ENCODE measurements around the gene KLHL17. TPM values are rescaled to one million over a fixed set of nuclear protein-coding genes. Genes with fewer than 3 reads are reported as not detected.

KLHL17 gene
- total and polyA plus RNA-seq, 10 donors, result 12.0 to 31.6 (median 18.8) TPM

- Histone ChIP-seq H3K36me3 (no peaks in the 10 kb centered on the region), H3K4me3 (no peak overlapping the region), H3K27ac (no peak overlapping the region), H3K4me1 (peaks cover 0 to 43% (median 21%) of the 10 kb centered on the region in 6 donors), H3K27me3 (replicated peaks in 1 of 7) (peaks cover 0 to 92% (median 35%) of the 10 kb centered on the region in 7 donors), H3K9me3 (no peaks in the 10 kb centered on the region)
- no peak for TF ChIP-seq POLR2AphosphoS5 (IDR thresholded peaks at IDR 0.05)
- TF ChIP-seq POLR2A (IDR thresholded peaks at IDR 0.05), result no peak
- TF ChIP-seq CTCF (IDR thresholded peaks at IDR 0.05 in 8 of 11, conservative IDR thresholded peaks at IDR 0.05 in 3 of 11), result no peak
- intact Hi-C loops (cut with DNase I; ENCODE audit: low total_unique reads), result no loop called here
- WGBS, 5 donors, result 30 to 52% (median 44%) methylated on average over 15 of the region's 15 CpGs
- DNase-seq, result no peak
Measured at GRCh38 chr1:931380-932172, 28.8 kb upstream of the KLHL17 start.

GRCh38 chr1:932173-932510 lies 28.2 kb upstream of the KLHL17 start:
- H3K4me3 ChIP-seq, result no peak overlapping the region
- peaks cover 0 to 92% (median 34%) of the 10 kb centered on the region in 7 donors for H3K27me3 ChIP-seq (replicated peaks in 1 of 7)
- intact Hi-C loops (cut with DNase I; ENCODE audit: low total_unique reads), result no loop called here
- 67 to 82% (median 77%) methylated on average over 14 to 16 of the region's 16 CpGs for WGBS, 5 donors
- H3K9me3 ChIP-seq, result no peaks in the 10 kb centered on the region
- no peak overlapping the region for H3K27ac ChIP-seq
- H3K36me3 ChIP-seq, result no peaks in the 10 kb centered on the region
- no peak for DNase-seq
- peaks cover 0 to 49% (median 21%) of the 10 kb centered on the region in 6 donors for H3K4me1 ChIP-seq
- TF ChIP-seq POLR2A (IDR thresholded peaks at IDR 0.05), result no peak
- no peak for TF ChIP-seq POLR2AphosphoS5 (IDR thresholded peaks at IDR 0.05)
- TF ChIP-seq CTCF (IDR thresholded peaks at IDR 0.05 in 8 of 11, conservative IDR thresholded peaks at IDR 0.05 in 3 of 11), result no peak

GRCh38 chr1:932776-933602 lies 27.4 kb upstream of the KLHL17 start:
- 75 to 90% (median 79%) methylated on average over 22 to 25 of the region's 25 CpGs for WGBS, 5 donors
- Histone ChIP-seq H3K27ac (no peak overlapping the region), H3K4me3 (no peak overlapping the region), H3K36me3 (no peaks in the 10 kb centered on the region), H3K4me1 (peaks cover 0 to 49% (median 21%) of the 10 kb centered on the region in 6 donors), H3K9me3 (no peaks in the 10 kb centered on the region), H3K27me3 (replicated peaks in 1 of 7) (peaks cover 0 to 92% (median 34%) of the 10 kb centered on the region in 7 donors)
- intact Hi-C loops (cut with DNase I; ENCODE audit: low total_unique reads), result no loop called here
- no peak for TF ChIP-seq CTCF (IDR thresholded peaks at IDR 0.05 in 8 of 11, conservative IDR thresholded peaks at IDR 0.05 in 3 of 11)
- TF ChIP-seq POLR2AphosphoS5 (IDR thresholded peaks at IDR 0.05), result no peak
- no peak for TF ChIP-seq POLR2A (IDR thresholded peaks at IDR 0.05)
- DNase-seq, result no peak

GRCh38 chr1:933603-933940 lies 26.8 kb upstream of the KLHL17 start:
- H3K4me1 ChIP-seq, result peaks cover 0 to 49% (median 24%) of the 10 kb centered on the region in 6 donors
- no peak overlapping the region for H3K27ac ChIP-seq
- intact Hi-C loops (cut with DNase I; ENCODE audit: low total_unique reads), result no loop called here
- peaks cover 0 to 92% (median 36%) of the 10 kb centered on the region in 7 donors for H3K27me3 ChIP-seq (replicated peaks in 1 of 7)
- no peaks in the 10 kb centered on the region for H3K36me3 ChIP-seq
- H3K4me3 ChIP-seq, result no peak overlapping the region
- no peaks in the 10 kb centered on the region for H3K9me3 ChIP-seq
- 36 to 62% (median 53%) methylated on average over 5 to 10 of the region's 10 CpGs for WGBS, 5 donors
- TF ChIP-seq POLR2A (IDR thresholded peaks at IDR 0.05) (no peak), CTCF (IDR thresholded peaks at IDR 0.05 in 8 of 11, conservative IDR thresholded peaks at IDR 0.05 in 3 of 11) (no peak), POLR2AphosphoS5 (IDR thresholded peaks at IDR 0.05) (no peak)
- DNase-seq, result no peak

Data from spleen (tissue), 11 donors.